Mammary epithelial cell (primary cell): ENCODE measurements around the gene OR2V1.

Experiments
- CTCF ChIP-seq, 2 donors: IDR thresholded peaks in 1 of 2; conservative IDR thresholded peaks in 1 of 2; 2 replicates each; pipeline ENCODE4 v1.5.1; 2011 to 2012; ENCODE audit warnings: inconsistent platforms in 2 of 2, low read length in 2 of 2, mild to moderate bottlenecking in 2 of 2, control low read depth in 1 of 2, low read depth in 1 of 2; ENCODE audit not compliant: insufficient read depth in 1 of 2; ENCODE audit errors: extremely low read depth in 1 of 2
- EZH2 ChIP-seq: IDR thresholded peaks from 2 replicates; pipeline ENCODE4 v1.6.1; 2012; ENCODE audit warnings: low read length, inconsistent platforms, borderline replicate concordance

DNA sequence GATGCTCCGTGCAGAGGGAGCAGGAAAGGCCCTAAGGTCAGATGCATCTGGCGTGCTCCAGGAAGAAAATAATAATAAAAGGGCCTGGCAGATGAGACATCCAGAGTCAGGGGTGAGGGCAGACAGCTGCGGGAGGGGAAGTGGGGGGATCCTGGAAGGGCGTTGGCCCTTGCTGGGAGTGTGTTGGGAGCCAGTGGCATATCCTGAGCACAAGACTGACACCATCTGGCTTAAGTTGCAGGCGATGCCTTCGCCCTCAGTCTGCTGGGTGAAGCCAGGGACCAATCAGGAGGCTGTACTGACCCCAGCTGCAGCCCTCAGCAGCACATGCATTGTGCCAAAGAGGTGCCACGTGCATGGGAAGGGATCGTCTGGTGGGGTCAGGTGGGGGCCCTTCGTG, 20.2 kb upstream of the OR2V1 start:
- TF ChIP-seq CTCF (conservative IDR thresholded peaks at IDR 0.05 in 1 of 2, IDR thresholded peaks at IDR 0.05 in 1 of 2; ENCODE audit: extremely low read depth in 1 of 2, insufficient read depth in 1 of 2, low read depth in 1 of 2, low read length in 2 of 2) (no peak), EZH2 (no peak)
